Fibroblast of pulmonary artery (primary cell): Measurements from ENCODE around the gene BAHCC1.

Experiments
- DNase-seq: peaks from one replicate; pipeline ENCODE4 v3.0.0-alpha.2; 2010; ENCODE audit warnings: low read depth
- H3K4me3 ChIP-seq: replicated peaks from 2 replicates; pipeline ENCODE4 v1.5.1; 2011; ENCODE audit warnings: low read depth, mild to moderate bottlenecking, control low read depth, low read length, moderate library complexity
- TF ChIP-seq, protein P1 (sequence below): IDR thresholded peaks from 2 replicates; pipeline ENCODE4 v1.5.1; 2011; ENCODE audit warnings: mild to moderate bottlenecking, control low read depth, low read length, inconsistent platforms; ENCODE audit errors: missing control alignments

The BAHCC1 gene

GRCh38 chr17:81427173-81428120 lies 32.2 kb downstream of the BAHCC1 start:
- H3K4me3 ChIP-seq: no peak overlapping the region
- no peak for DNase-seq
- TF ChIP-seq, protein P1, sequence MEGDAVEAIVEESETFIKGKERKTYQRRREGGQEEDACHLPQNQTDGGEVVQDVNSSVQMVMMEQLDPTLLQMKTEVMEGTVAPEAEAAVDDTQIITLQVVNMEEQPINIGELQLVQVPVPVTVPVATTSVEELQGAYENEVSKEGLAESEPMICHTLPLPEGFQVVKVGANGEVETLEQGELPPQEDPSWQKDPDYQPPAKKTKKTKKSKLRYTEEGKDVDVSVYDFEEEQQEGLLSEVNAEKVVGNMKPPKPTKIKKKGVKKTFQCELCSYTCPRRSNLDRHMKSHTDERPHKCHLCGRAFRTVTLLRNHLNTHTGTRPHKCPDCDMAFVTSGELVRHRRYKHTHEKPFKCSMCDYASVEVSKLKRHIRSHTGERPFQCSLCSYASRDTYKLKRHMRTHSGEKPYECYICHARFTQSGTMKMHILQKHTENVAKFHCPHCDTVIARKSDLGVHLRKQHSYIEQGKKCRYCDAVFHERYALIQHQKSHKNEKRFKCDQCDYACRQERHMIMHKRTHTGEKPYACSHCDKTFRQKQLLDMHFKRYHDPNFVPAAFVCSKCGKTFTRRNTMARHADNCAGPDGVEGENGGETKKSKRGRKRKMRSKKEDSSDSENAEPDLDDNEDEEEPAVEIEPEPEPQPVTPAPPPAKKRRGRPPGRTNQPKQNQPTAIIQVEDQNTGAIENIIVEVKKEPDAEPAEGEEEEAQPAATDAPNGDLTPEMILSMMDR: no peak

- no peak overlapping the region for H3K4me3 ChIP-seq
- DNase-seq: no peak
- TF ChIP-seq, protein P1: no peak
Measured at GRCh38 chr17:81428121-81428515, 32.9 kb downstream of the BAHCC1 start.

DNA sequence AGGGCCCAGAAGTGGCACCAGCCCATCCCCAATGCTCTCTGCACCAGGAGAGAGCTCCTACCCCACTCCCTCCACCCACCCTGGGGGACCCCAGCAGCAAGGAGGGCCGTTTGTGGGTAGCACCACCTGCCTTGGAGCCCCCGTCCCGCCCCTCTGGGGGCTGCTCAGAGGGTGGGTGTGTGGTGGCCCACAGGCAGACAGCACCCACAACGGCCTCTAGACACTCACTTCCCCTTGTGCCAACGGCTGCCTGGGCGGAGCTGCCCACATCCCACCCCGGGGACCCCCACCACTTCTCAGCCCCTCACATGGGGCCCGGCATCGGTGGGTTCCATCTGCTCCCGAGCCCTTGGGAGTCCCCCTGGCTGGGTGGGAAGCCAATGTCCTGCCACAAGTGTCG lies 33.3 kb downstream of the BAHCC1 start:
- H3K4me3 ChIP-seq: no peak overlapping the region
- no peak for DNase-seq
- TF ChIP-seq, protein P1: no peak

DNA sequence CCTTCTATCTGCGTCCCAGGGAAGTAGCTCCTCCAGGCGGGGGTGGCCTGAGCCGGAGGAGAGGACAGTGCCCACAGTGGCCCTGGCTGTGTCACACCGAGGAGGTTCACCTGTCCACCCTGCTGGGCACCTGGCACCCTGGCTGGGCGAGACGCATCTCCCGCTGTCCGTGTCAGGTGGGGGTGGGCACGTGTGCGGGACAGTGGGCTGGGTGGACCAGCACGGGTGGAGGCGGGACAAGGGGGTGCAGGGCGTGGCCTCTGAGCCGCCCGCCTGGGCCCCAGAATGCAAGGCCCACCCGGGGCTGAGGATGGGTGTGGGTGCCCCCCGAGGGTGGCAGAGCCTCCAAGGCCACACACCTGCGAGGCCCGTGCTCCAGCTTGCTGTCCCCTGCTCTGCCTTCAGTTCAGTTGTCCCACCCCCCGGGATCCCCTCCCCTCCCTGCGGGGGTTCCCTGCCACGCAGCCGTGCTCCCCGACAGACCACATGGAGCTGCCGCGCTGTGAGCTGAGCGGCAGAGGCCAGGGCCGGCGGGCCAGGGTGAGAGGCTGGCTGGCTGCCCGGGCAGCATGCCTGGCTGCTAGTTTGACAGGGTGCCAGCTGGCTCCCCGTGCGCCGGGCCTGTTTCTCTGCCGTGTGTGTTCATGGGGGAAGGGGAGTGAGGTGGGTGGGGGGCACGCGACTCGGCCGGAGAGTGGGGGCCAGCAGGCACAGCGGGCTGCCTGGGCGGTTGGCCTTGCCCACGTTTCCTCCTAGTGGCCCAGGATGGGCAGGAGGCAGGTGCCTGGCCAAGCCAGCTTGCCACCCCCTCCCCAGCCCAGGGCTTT lies 33.9 kb downstream of the BAHCC1 start:
- TF ChIP-seq, protein P1: no peak
- H3K4me3 ChIP-seq: no peak overlapping the region
- peak; percentile 77 for DNase-seq

GRCh38 chr17:81429821-81430551 lies 34.7 kb downstream of the BAHCC1 start:
- peak; percentile 38 for DNase-seq
- TF ChIP-seq, protein P1: no peak
- H3K4me3 ChIP-seq: no peak overlapping the region
